GM19468 (cell line): ENCODE results near the gene CPA5.

ENCODE experiments used
- ATAC-seq: cut with Tn5 transposase; IDR thresholded peaks from one replicate; pipeline ENCODE4 v1.9.1; 2021; ENCODE audit warnings: mild to moderate bottlenecking, moderate library complexity, moderate number of reproducible peaks; ENCODE audit not compliant: unreplicated experiment; ENCODE audit errors: extremely low read depth

CPA5 gene

DNA sequence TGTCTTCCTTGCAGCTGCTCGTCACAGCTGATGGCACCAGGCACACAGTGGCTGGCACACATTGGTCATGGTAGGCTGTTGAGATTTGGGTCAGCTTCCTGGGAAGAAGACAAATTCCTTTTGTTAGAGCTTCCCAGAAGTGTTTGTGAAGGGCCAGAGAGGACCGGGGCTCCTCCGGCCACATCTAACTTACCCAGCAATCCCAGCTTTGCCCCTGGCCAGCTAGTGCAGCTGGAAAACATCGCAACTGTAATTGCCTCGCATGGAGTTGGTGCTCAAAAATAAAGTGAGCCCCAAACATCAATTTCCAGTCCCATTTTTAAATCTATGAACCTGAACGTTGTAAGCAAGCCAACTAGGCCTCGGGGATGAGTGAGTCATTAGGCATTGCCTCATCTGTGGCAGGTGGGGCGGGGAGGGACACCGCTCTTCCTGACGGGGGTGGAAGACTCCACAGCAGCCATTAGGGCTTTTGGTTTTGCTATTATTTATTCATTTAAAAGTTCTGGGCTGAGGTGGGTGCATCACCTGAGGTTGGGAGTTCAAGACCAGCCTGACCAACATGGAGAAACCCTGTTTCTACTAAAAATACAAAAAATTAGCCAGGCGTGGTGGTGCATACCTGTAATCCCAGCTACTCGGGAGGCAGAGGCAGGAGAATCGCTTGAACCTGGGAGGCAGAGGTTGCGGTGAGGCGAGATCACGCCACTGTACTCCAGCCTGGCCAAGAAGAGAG is 12.4 kb downstream of the CPA5 start:
- ATAC-seq: no peak

DNA sequence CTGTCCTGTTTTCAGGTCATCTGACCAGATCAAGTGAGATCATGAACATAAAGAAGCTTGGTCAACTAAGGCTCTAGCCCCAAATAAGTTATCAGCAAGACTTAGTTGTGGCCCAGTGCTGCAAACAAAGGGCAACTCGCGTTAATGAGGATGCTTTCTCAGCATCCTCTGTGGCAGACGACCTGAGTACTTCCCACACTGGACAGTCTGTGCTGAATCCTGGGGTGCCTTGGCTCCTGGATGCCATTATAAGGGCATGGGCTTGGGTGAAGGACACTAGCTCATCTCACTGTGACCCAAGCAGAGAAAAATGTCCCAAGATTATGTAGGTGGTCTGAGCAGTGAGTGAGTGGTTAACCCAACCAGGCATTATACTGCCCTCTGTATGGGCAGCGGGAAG is 13.9 kb downstream of the CPA5 start:
- ATAC-seq: no peak

DNA sequence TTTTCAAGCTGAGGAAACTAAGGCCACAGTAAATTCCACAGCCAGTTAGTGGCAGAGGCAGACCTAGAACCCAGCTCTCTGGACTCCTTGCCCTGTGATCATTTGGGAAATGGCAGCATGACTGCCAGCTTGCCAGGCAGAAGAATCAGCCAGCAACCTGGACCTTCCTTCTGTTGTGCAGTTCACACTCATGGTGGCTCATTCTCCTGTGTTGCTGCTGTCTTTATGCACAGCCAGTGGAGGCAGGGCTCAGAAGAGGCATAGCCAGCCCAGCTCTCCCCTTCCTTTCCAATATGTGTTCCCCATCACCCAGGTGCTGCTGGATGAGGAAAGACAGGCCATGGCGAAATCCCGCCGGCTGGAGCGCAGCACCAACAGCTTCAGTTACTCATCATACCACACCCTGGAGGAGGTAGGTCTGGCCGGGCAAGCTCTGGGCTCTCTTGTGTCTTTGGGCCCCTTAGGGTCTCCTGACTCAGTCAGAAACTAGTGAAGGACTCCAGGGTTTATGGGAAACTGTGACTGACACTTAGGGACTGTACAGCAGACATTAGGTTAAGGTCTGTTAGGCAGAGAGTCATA is 14.8 kb downstream of the CPA5 start:
- ATAC-seq: no peak

DNA sequence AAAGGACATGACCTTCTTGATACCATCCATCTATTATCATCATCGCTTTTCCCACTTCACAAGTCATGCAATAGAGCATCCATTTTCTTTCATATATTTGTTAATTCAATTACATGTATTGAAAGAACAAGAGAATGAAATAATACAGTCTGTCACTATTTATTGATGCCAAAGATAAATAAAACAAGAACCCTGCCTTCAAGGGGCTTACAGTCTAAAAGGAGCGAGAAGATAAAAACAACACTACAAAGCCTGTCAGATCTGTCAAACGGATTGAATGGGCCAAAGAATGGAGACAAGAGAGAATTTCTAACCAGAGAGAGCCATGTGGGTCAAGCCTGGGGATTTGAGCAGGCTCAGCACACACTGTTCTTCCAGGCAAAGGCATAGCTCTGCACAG is 15.9 kb downstream of the CPA5 start:
- no peak for ATAC-seq

DNA sequence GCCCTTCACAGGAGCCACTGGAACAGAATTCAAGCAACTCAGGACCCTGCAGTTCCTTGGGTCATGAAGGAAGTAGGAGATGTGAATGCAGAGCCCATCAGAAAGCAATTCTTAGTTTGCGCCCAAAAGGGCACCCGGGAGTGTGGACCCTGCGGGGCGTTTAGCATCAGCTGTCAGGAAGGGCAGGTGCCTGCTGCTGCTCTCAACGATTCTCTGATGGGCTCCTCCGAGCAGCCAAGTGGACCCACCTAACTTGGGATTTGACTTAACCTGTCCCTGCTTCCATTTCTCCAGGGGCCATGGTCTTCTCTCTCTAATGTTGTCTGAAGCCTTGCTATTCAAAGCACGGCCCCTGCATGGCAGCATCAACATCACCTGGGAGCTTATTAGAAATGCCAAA is 17.1 kb downstream of the CPA5 start:
- ATAC-seq: no peak

DNA sequence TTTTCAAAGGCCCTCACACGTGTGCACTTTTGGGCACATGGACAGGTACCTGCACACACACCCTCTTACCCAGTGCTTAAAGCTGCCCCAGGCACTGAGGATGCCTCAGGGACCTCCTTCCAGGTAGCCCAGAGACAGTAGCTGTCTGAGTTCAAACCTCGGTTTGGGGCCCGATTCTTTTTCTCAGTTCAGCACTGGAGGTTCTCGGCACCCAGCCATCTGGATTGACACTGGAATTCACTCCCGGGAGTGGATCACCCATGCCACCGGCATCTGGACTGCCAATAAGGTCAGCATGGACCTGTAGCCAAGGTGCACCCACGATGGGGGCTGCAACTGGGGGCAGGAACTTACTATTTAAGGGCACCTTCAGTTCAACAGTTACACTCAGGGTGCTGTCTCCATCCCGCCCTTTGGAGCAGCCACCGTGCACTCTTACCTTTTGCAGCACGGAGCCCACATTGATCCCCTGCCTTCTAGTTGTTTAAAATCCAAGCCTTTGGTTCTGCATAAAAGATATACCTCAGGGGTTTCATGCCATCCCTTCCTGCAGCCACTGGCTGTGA is 17.7 kb downstream of the CPA5 start:
- ATAC-seq: no peak

DNA sequence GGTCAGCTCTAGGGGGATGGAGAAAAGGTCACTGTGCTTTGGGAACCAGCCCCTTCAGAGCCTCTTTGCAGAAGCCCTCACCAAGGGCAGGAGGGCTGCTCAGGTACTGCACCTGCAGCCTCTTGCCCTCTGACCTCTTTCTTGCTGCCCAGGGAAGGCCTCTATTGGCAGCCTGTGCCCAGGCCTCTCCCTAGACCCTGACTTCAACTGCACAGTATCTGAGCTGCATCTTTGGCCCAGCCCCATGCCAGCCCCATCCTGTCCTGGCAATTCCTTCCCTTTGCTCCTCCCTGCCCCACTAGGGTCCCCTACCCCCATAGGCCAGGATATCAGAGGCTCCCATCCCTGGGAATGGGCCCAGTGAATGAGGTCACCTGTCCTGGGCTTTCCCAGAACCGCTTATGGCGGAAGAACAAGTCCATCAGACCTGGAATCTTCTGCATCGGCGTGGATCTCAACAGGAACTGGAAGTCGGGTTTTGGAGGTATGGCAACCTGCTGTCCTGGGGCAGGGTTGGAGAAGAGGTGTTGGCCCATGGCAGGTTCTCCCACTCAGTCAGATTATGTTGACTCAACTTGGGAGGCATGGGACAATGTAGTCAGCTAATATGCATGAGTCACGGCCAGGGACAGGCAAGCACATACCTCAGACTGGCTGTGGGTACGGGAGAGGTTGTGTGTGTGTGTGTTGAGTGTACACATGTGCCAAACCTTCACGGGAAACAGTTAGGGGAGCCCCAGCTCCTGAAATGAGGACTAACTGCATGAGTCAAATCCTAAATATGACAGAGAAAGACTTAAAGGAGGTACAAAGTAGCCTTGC is 18.6 kb downstream of the CPA5 start:
- no peak for ATAC-seq

DNA sequence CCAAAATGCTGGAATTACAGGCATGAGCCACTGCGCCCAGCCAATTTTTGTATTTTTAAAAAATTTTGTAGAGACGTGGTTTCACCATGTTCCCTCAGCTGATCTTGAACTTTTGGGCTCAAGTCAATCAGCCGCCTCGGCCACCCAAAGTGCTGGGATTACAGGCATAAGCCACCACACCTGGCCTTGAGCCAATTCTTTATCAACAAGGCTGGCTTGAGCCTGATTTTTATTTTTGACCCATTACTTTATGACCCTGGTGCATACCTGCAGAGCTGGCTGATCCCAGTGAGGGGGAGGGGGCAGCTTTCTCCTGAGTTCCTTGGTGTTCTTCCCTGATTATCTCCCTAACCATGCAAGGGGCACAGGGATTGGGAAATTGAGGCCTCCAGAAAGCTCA is 19.8 kb downstream of the CPA5 start:
- no peak for ATAC-seq

DNA sequence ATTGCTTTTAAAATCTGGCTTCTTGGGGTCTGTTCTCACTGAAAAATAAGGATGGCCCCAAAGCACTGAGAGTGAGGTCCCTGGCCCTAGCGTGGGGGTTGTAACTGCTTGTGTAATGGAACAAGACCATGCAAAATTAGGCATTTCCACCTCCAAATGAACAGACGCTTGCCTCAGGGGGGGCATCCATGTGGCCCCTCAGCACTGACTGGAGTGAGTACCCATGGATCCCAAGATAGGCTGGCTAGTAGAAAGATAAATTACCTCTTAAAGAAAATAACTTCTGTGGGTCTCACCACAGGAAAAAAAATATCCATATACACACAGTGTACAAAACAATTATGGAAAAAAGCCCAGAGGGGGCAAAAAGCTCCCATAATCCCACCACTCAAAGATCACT is 20.5 kb downstream of the CPA5 start:
- ATAC-seq: no peak

DNA sequence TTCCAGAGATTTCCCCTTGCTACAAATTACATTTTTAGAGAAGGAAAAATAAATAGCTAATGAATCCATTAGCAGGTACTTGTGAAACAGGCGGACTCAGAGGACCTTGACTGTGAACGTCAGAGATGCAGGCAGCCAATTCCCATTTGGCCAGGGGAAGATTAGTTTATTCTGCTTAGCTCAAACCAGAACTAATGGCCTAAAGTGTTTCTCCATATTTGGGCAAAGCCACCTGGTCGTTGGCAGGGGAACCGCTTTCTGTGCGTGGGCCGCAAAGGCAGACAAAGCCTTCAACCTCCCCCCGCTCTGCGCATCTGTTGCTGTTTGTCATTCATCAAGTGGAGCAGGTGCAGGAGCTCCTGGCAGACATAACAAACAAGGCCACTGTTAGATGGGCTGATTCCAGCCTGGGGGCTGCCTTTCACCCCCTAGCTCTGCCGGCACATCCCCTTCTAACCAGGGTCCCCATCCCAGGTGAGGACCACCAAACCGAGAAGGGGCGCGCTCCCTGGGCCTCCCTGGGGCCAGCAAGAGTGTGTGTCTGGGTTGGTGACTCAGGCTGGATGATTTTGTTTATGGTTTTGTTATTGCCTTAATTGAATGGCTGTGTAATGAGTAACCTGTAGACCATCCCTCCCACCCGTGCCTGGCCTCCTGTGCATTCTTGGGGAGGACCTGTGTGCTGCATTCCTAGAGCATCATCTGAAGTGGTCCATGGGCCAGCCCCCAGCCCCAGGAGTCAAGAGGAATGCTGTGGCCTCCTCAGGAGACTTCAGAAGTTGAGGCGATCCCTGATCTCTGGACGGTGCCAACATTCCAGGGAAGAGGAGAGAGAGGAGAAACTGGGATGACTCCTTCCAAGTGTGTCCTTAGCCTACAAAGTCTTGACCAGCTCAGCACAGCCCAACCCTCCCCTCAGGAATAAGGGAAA is 21.2 kb downstream of the CPA5 start:
- no peak for ATAC-seq

DNA sequence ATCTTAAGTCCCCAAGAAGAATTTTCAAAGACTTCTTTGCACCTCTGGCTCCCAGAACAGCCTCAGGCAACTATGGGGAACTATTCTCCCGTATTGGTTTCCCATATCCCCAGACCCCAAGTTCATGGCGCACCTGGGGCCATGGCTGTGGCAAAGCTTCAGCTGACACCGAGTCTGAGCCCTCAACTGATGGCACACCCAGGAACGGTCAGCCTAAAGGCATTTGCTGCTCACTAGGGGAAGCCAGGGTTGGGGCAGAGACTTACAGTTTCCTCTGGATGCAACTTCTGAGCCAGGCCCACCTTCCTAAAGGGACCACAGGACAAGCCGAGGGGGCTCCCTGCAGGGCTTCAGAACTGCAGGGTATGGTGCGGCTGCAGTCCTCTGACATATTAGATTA is 21.9 kb downstream of the CPA5 start:
- ATAC-seq: no peak

DNA sequence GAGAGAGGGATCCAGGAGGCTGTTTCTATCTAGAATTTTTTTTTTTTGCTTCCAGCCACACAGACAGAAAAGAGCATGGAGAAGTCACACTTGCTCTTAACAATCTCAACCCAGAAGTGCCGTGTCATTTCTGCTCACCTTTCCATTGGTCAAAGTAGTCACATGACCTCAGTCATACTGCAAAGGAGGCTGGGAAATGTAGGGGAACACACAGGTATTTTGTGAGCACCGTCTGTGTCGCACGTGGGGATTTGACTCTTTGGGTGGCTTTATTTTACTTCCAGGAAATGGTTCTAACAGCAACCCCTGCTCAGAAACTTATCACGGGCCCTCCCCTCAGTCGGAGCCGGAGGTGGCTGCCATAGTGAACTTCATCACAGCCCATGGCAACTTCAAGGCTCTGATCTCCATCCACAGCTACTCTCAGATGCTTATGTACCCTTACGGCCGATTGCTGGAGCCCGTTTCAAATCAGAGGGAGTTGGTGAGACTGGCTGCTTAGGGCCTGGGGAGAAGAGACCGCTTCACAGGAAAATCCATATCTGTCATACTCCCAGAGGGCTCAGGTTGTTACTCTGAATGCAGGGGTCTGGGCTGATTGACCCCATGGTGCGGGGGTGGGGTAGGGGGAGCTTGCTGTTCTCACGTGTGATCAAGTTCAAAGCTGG is 22.6 kb downstream of the CPA5 start:
- no peak for ATAC-seq

DNA sequence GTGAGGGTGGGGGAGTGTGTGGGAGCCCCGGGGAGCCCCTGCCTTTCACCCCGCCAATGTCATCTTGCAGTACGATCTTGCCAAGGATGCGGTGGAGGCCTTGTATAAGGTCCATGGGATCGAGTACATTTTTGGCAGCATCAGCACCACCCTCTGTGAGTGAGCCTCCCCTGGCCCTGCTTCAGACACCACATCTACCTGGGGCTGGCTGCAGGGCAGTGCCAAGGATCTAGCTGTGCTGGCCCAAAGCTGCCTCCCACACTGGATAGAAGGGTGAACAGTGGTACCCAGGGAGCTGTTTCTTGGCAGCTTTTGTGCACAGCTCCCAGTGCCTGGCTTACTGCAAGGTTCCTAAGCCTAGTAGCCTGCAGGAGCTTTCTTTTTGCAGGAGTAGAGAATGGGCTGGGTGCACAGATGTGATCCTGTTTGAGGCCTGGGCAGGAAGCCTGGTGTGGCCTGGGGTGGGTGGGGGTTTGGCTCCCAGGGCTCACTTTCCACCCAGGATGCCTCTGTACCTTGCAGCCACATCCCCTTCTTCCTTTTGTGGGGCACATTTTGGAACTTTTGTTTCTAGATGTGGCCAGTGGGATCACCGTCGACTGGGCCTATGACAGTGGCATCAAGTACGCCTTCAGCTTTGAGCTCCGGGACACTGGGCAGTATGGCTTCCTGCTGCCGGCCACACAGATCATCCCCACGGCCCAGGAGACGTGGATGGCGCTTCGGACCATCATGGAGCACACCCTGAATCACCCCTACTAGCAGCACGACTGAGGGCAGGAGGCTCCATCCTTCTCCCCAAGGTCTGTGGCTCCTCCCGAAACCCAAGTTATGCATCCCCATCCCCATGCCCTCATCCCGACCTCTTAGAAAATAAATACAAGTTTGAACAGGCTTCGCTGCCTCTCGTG is 23.5 kb downstream of the CPA5 start:
- ATAC-seq: no peak

DNA sequence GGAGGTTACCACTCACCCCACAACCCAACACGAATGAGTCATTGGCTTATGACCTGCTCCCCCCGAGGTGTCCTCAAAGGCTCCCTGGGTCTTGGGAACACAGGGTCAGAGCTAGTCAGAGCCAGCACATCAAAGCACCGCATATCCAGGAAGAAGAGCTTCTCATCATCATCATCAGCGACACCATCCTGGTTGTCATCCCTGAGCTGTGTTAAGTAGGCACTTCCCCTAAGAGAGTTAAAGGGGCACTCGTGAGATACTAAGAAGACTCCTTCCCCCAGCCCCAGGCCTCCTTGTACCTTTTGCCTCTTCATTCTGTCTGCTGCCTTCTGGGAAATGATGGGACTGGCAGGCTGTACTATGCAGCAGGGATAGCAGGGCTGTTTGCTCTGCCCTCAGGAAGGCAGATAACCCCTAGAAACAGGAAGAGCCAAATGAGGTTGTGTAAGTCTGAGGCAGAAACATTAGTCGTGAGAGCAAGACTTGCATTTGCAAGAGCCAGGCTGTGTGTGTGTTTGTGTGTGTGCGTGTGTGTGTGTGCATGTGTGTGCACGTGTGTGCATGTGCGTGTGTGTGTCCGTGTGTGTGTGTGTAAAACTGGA is 24.6 kb downstream of the CPA5 start:
- no peak for ATAC-seq

DNA sequence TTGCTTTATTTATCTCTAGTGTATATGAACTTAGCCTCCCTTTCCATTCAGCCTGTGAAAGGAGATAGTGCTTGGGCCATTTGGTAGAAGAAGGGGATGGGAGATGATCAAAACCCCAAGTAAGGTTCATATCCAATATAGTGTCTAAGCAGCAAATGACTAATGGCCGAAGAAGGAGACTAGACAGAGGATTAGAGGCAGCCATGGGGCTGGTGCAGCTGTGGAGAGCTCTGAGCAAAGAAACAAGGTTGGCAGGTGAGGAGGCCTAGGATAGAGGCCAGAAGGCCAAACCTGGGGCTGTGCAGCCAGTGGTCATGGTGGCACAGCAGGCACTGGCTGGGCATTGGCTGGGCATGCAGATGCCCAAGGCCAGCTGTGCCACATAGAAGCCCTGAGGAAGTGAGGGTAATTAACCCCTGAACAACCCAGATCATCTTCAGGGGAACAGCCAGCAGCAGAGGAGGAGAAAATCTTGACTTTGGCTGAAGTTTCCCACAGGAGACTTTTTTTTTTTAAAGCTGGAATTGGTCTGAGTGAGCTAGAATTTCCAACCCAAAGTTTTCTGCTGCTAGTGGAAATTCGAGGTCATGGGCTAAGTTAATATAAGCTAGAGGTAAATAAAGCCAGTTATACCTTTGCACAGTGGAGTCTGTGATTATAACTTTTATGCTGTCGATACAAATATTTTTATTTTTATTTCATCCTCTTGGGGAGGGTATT is 25.4 kb downstream of the CPA5 start:
- no peak for ATAC-seq

DNA sequence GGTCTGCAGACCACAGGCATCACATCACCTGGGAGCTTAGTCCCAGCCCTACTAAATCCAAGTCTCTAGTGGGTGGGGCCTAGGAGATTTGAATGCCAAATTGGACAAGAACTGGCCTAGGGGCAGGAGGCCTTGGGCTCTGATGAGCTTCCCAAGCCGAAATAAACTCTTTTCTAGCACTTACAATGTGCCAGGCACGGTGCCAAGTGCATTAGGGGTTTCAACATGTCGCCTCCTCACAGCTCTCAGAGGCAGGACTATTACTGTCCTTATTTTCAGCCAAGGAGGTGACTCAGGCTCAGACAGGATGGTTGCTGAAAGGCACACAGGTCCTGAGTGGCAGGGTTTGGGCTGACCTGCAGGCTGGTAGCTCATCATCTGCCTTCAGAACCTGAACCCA is 26.4 kb downstream of the CPA5 start:
- ATAC-seq: no peak

DNA sequence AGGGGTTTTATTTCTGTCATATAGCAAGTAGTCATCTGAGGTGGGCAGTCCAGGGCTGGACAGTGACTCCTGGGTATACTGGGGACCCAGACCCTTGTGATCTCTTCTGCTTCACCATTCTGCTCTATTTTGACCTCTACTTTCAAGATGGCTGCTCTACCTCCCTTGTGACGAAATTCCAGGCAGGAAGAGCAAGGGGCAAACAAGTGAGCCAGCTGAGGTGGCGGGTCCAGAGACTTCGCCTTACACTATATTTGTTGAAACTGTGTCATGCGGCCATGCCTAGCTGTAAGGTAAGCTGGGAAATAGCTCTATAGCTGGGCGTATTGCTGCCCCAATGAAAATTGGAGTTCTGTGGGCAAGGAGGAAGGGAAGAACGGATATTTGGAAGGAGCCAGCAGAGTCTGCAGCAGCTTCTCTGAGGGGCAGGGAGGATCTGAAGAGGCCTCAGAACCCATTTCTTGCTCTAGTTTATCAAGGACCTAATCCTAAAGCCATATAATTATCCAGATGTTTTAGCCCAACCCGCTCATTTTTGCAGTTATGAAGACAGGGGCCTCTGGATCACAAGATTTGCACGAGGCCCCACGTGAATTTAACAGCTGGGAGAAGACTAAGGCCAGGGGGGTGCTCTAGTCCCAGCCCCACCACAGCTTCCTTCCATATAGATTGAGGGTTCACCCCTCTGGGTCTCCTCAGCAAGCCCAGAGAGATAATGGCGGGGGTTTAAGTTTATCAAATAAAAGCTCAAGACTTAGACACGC is 28.0 kb downstream of the CPA5 start:
- no peak for ATAC-seq
